ENCODE results near the gene GABARAPL2.

- TF ChIP-seq RCOR1 (IDR thresholded peaks at IDR 0.05; ENCODE audit: low read depth, low read length) (no peak), EP300 (IDR thresholded peaks at IDR 0.05) (no peak), POLR2A (IDR thresholded peaks at IDR 0.05; ENCODE audit: low read length) (no peak), CBX8 (IDR thresholded peaks at IDR 0.05) (no peak)
Measured at GRCh38 chr16:75566758-75567255, 628 bp downstream of the GABARAPL2 start.
